K562 (cell line): ENCODE data around the gene LRP1B. TPM values are rescaled to one million over a fixed set of nuclear protein-coding genes. Genes with fewer than 3 reads are reported as not detected.

ENCODE experiments used
- ATAC-seq: fragments of 200-7000 bp; cut with Tn5 transposase; 3 replicates; pipeline ENCODE4 v1.9.1; 2020; ENCODE audit warnings: moderate library complexity
- BruUV-seq: library from RNA; stranded (reverse); fragments of 400-500 nt; replicated peaks from 2 replicates; lab custom pipeline; 2021; lab: Mats Ljungman, UMichigan
- CTCF ChIA-PET: fragments of 300-600 bp; formaldehyde crosslinking; extraction: SDS; loops from one replicate; lab custom pipeline; 2021; ENCODE audit warnings: low intra/inter-chr PET ratio; lab: Yijun Ruan, JAX
- POLR2A ChIA-PET: fragments of 300-600, 350-650 bp; sonication (Branson Sonifier 250); formaldehyde crosslinking; extraction: SDS; loops from one replicate; lab custom pipeline; 2021; ENCODE audit warnings: antibody characterized with exemption, inconsistent platforms; lab: Yijun Ruan, JAX
- DNase-seq, 4 experiments: peaks; one replicate each; pipeline versions ENCODE4 v3.0.0 to v3.0.0-alpha.2; 2011 to 2018; ENCODE audit warnings: low spot score in 3 of 4, mixed read lengths in 3 of 4; ENCODE audit errors: extremely low read depth in 1 of 4
- FAIRE-seq: peaks from 2 replicates; lab custom pipeline; 2011; peaks lifted over from hg19 to GRCh38; lab: Jason Lieb, UNC
- H2AFZ ChIP-seq: 2 replicates; pipeline ENCODE4 v1.6.0; 2011; ENCODE audit warnings: low read depth, low read length, control low read depth, inconsistent platforms
- H3K27ac ChIP-seq: fragments of 200-600 bp; 3 replicates; pipeline ENCODE4 v1.8.0; 2011; ENCODE audit warnings: low read depth, mild to moderate bottlenecking, control low read depth, inconsistent platforms, low read length, moderate library complexity, mixed read lengths; ENCODE audit errors: extremely low read depth
- H3K27me3 ChIP-seq, 2 experiments: fragments of 300-600 bp in 1 of 2; 2 replicates in 1 of 2; 3 replicates in 1 of 2; pipeline versions ENCODE4 v1.6.0 to v1.8.0; 2011; ENCODE audit warnings: inconsistent platforms in 2 of 2, low read length in 2 of 2, mild to moderate bottlenecking in 1 of 2, mixed read lengths in 1 of 2, moderate library complexity in 1 of 2; ENCODE audit not compliant: control insufficient read depth in 2 of 2, insufficient read depth in 2 of 2
- H3K36me3 ChIP-seq: fragments of 300-600 bp; 3 replicates; pipeline ENCODE4 v1.8.0; 2011; ENCODE audit warnings: mild to moderate bottlenecking, low read length, inconsistent platforms; ENCODE audit not compliant: control insufficient read depth, insufficient read depth
- H3K4me1 ChIP-seq, 2 experiments: fragments of 200-600 bp in 1 of 2; replicated peaks in 1 of 2; 2 replicates in 1 of 2; 3 replicates in 1 of 2; pipeline versions ENCODE4 v1.5.1 to v1.8.0; 2011; ENCODE audit warnings: inconsistent platforms in 2 of 2, low read length in 2 of 2, mild to moderate bottlenecking in 1 of 2, mixed read lengths in 1 of 2, moderate library complexity in 1 of 2; ENCODE audit not compliant: control insufficient read depth in 2 of 2, insufficient read depth in 2 of 2
- H3K4me2 ChIP-seq: 2 replicates; pipeline ENCODE4 v1.6.1; 2011; ENCODE audit warnings: low read length, control low read depth, inconsistent platforms, mixed read lengths; ENCODE audit not compliant: insufficient read depth
- H3K4me3 ChIP-seq: fragments of 200-600 bp; sonication (generic), shearing (Covaris generic); 2 replicates; pipeline ENCODE4 v1.5.1; 2016; ENCODE audit warnings: control low read depth, inconsistent platforms
- H3K79me2 ChIP-seq: fragments of 200-600 bp; 3 replicates; pipeline ENCODE4 v1.8.0; 2011; ENCODE audit warnings: low read length, inconsistent platforms; ENCODE audit not compliant: control insufficient read depth, insufficient read depth
- H3K9ac ChIP-seq, 2 experiments: 2 replicates each; pipeline versions ENCODE4 v1.6.0 to v1.6.1; 2011; ENCODE audit warnings: low read depth in 2 of 2, low read length in 2 of 2, control low read depth in 1 of 2, inconsistent platforms in 1 of 2, mild to moderate bottlenecking in 1 of 2, mixed read lengths in 1 of 2; ENCODE audit not compliant: insufficient read depth in 1 of 2
- H3K9me1 ChIP-seq: one replicate; pipeline ENCODE4 v1.6.0; 2011; ENCODE audit warnings: inconsistent platforms, mild to moderate bottlenecking, low read length, moderate library complexity; ENCODE audit not compliant: control insufficient read depth, insufficient read depth
- H3K9me3 ChIP-seq: replicated peaks from 2 replicates; pipeline ENCODE4 v1.5.1; 2011; ENCODE audit warnings: low read depth, low read length, inconsistent platforms; ENCODE audit not compliant: control insufficient read depth, insufficient read depth
- H4K20me1 ChIP-seq: replicated peaks from 2 replicates; pipeline ENCODE4 v1.6.1; 2011; ENCODE audit warnings: low read length, inconsistent platforms, mixed read lengths; ENCODE audit not compliant: control insufficient read depth, insufficient read depth
- ATF4 ChIP-seq: fragments of 450-650 bp; formaldehyde crosslinking; IDR thresholded peaks from 2 replicates; pipeline ENCODE4 v1.4.0; 2022; ENCODE audit warnings: mild to moderate bottlenecking, moderate library complexity
- ATF6 ChIP-seq: sonication (generic); formaldehyde crosslinking; IDR thresholded peaks from 2 replicates; pipeline ENCODE4 v1.4.0; 2020; ENCODE audit warnings: mild to moderate bottlenecking, missing genetic modification reagents
- BCOR ChIP-seq: fragments of 450-650 bp; IDR thresholded peaks from 2 replicates; pipeline ENCODE4 v1.6.1; 2016
- CREB1 ChIP-seq, 2 experiments: sonication (generic) in 1 of 2; formaldehyde crosslinking in 1 of 2; IDR thresholded peaks; 2 replicates each; pipeline versions ENCODE4 v1.6.1 to v1.8.0; 2012 to 2022; ENCODE audit warnings: inconsistent platforms in 1 of 2, mild to moderate bottlenecking in 1 of 2, missing genetic modification reagents in 1 of 2, moderate library complexity in 1 of 2
- EWSR1 ChIP-seq: fragments of 450-650 bp; IDR thresholded peaks from 2 replicates; pipeline ENCODE4 v1.6.1; 2018; ENCODE audit warnings: borderline replicate concordance, mild to moderate bottlenecking, low read depth, moderate library complexity; ENCODE audit not compliant: partially characterized antibody
- ZNF134 ChIP-seq: fragments of 250-450 bp; sonication (Bioruptor Pico); conservative IDR thresholded peaks from 2 replicates; pipeline ENCODE4 v1.4.0; 2020
- ZNF436 ChIP-seq: fragments of 250-450, 450-650 bp; sonication (Bioruptor Pico); formaldehyde crosslinking; IDR thresholded peaks from 2 replicates; pipeline ENCODE4 v1.7.0; 2020; ENCODE audit warnings: mild to moderate bottlenecking
- ZNF592 ChIP-seq: fragments of 450-650 bp; IDR thresholded peaks from 2 replicates; pipeline ENCODE4 v1.6.1; 2017; ENCODE audit warnings: antibody characterized with exemption, mild to moderate bottlenecking
- WGBS: fragments of 100-300 bp; shearing (Covaris generic); methylation state at CpG from one replicate; pipeline ENCODE4 v1.1.6; 2016; ENCODE audit warnings: low coverage, mixed read lengths; ENCODE audit not compliant: insufficient coverage; ENCODE audit errors: missing lambda C conversion rate; 5-methylcytosine and 5-hydroxymethylcytosine counted together
- in situ Hi-C: fragments of 300-500 bp; cut with MboI; formaldehyde crosslinking; loops from 4 replicates; pipeline ENCODE4 v1.15.0; 2018; ENCODE audit warnings: inconsistent platforms, mixed read lengths
- intact Hi-C: fragments of 100-400 bp; cut with micrococcal nuclease; formaldehyde crosslinking; loops from 2 replicates; pipeline ENCODE4 v1.14.2; 2022
- polyA plus RNA-seq, 8 experiments: library from polyadenylated mRNA; depleted of rRNA in 4 of 8; stranded (reverse) in 5 of 8; unstranded in 3 of 8; fragments of >200 nt; fragmentation: Nextera tagmentation in 2 of 8; fragmentation: Illumina TruSeq in 1 of 8; extraction: Ambion mirVana in 2 of 8; extraction: Trizol in 1 of 8; gene quantifications; 2 replicates each; pipeline versions ENCODE4 v1.2.1 to v1.2.3, GENCODE V29; 2011 to 2014; ENCODE audit warnings: inconsistent platforms in 1 of 8, missing spikeins in 1 of 8
- total RNA-seq, 7 experiments: library from RNA; depleted of rRNA in 6 of 7; stranded (reverse); fragments of >200 nt in 6 of 7; fragmentation: Illumina TruSeq in 2 of 7; extraction: Trizol in 2 of 7; gene quantifications; 2 replicates each; pipeline versions ENCODE4 v1.2.1 to v1.2.3, GENCODE V29; 2011 to 2021; ENCODE audit warnings: low replicate concordance in 1 of 7

Gene LRP1B
- total and polyA plus RNA-seq, 9 of the 15 experiments (the other 6 are each of a cell fraction or from before 2014, with no cell fraction given) = not detected

- no peak overlapping the region for H3K4me2 ChIP-seq
- H4K20me1 ChIP-seq = no peaks in the 10 kb centered on the region
- WGBS = 3% methylated on average over 3 of the region's 3 CpGs
- H3K27me3 ChIP-seq = no peaks in the 10 kb centered on the region
- DNase-seq (no peak), FAIRE-seq (no peak), ATAC-seq (no peak)
- ChIA-PET CTCF (no interaction called here), POLR2A (no interaction called here)
- H3K9ac ChIP-seq = no peak overlapping the region
- no peak overlapping the region for H2AFZ ChIP-seq
- no peak overlapping the region for H3K27ac ChIP-seq
- BruUV-seq = no TSS peak
- H3K36me3 ChIP-seq = no peaks in the 10 kb centered on the region
- TF ChIP-seq ZNF134 (CRISPR knock-in tag) (no peak), ATF4 (CRISPR knock-in tag) (no peak), ATF6 (CRISPR knock-in tag) (no peak), BCOR (no peak), ZNF436 (CRISPR knock-in tag) (no peak), EWSR1 (no peak), ZNF592 (no peak), CREB1 (IDR thresholded peaks at IDR 0.05) (no peak), CREB1 (CRISPR knock-in tag; IDR thresholded peaks at IDR 0.05) (no peak)
- no peaks in the 10 kb centered on the region for H3K9me3 ChIP-seq
- no peaks in the 10 kb centered on the region for H3K4me1 ChIP-seq
- in situ Hi-C loops = no loop called here
- intact Hi-C loops = no loop called here
- H3K4me3 ChIP-seq = no peak overlapping the region
- no peaks in the 10 kb centered on the region for H3K9me1 ChIP-seq
- H3K79me2 ChIP-seq = no peaks in the 10 kb centered on the region
These were observed 1288.7 kb downstream of the LRP1B start for GRCh38 chr2:140842110-140842509.
